ENCODE results near the gene KLHDC7B.

DNA sequence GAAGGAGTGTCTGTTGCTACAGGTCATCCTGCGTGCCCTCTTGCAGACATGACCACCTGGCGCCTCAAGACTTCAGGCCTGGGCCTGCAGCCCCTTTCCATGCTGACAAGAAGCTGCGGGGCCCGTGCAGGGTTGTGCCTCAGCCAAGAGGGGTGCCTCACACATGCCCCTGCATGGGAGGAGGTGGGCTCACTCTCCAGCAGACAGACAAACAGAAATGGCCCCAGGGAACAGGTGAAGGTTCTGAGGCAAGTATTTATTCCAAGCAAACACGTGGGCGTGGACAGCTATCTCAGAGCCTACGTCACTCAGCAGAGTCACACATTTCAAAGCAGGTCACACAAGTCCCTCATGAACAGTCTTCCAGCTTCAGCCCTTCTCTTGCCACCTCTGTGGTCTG is 22.9 kb downstream of the KLHDC7B start:
- TF ChIP-seq, protein P1, sequence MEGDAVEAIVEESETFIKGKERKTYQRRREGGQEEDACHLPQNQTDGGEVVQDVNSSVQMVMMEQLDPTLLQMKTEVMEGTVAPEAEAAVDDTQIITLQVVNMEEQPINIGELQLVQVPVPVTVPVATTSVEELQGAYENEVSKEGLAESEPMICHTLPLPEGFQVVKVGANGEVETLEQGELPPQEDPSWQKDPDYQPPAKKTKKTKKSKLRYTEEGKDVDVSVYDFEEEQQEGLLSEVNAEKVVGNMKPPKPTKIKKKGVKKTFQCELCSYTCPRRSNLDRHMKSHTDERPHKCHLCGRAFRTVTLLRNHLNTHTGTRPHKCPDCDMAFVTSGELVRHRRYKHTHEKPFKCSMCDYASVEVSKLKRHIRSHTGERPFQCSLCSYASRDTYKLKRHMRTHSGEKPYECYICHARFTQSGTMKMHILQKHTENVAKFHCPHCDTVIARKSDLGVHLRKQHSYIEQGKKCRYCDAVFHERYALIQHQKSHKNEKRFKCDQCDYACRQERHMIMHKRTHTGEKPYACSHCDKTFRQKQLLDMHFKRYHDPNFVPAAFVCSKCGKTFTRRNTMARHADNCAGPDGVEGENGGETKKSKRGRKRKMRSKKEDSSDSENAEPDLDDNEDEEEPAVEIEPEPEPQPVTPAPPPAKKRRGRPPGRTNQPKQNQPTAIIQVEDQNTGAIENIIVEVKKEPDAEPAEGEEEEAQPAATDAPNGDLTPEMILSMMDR (IDR thresholded peaks at IDR 0.05): no peak
- TF ChIP-seq ZFX (IDR thresholded peaks at IDR 0.05; ENCODE audit: borderline replicate concordance): no peak
